PFSK-1 (cell line): ENCODE measurements around the gene USP34.

ENCODE experiments used
- FOXP2 ChIP-seq: optimal IDR thresholded peaks from 2 replicates; pipeline ENCODE3; 2011; ENCODE audit warnings: borderline replicate concordance, control low read depth, inconsistent platforms; ENCODE audit not compliant: insufficient read depth; ENCODE audit errors: extremely low read length, extremely low read depth
- POLR2AphosphoS5 ChIP-seq: IDR thresholded peaks from 2 replicates; pipeline ENCODE4 v1.6.1; 2012; ENCODE audit warnings: low read depth, mild to moderate bottlenecking, control low read depth, low read length, moderate library complexity
- SIN3A ChIP-seq: IDR thresholded peaks from 2 replicates; pipeline ENCODE4 v1.6.1; 2012; ENCODE audit warnings: mild to moderate bottlenecking, low read length, moderate library complexity, borderline replicate concordance; ENCODE audit not compliant: insufficient read depth
- TAF1 ChIP-seq: IDR thresholded peaks from 2 replicates; pipeline ENCODE4 v1.6.1; 2012; ENCODE audit warnings: low read length, control low read depth, borderline replicate concordance; ENCODE audit not compliant: insufficient read depth
- TF ChIP-seq, protein P1 (sequence below), 2 experiments: IDR thresholded peaks; 2 replicates each; pipeline versions ENCODE4 v1.6.1 to v1.8.0; 2011 to 2012; ENCODE audit warnings: low read depth in 2 of 2, low read length in 2 of 2, control low read depth in 1 of 2, inconsistent platforms in 1 of 2, mild to moderate bottlenecking in 1 of 2, moderate library complexity in 1 of 2; ENCODE audit not compliant: insufficient read depth in 1 of 2

USP34 gene

DNA sequence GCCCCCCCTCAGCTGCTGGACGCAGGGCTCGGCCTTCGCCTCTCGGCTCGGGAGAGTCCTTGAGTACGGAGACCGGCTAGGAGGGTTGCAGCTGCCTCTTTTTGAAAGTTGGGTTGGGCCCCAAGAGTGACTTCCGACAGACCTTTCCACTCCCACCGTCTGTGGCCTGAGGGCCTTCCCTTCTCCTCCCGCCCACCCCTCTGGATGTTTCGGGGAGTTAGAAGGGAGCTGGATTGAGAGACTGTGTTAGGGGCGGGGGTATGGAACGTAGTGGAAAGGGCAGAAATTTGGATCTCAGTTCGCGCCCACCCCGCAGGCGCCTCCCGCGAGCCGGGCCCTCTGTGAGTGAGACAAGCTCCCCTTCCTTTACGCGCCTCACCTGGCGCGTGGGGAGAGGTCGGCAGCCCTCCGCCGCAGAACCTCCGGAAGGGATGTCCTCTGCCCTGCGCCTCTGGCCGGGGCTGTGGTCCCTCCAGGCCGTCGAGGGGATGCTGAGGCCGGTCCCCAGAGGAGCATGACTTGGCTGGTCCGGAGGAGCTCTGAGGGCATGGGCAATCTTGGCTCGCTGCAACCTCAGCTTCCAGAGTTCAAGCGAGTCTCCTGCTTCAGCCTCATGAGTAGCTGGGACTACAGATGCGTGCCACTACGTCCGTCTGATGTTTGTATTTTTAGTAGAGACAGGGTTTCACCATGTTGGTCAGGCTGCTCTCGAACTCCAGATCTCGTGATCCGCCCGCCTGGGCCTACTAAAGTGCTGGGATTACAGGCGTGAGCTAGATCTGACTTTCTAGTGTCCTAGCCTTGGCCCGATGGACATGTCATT, 292.9 kb downstream of the USP34 start:
- TF ChIP-seq SIN3A: no peak
- TF ChIP-seq POLR2AphosphoS5: 0 out of 2 replicates have a peak, but pooled peaks have one; percentile 22

DNA sequence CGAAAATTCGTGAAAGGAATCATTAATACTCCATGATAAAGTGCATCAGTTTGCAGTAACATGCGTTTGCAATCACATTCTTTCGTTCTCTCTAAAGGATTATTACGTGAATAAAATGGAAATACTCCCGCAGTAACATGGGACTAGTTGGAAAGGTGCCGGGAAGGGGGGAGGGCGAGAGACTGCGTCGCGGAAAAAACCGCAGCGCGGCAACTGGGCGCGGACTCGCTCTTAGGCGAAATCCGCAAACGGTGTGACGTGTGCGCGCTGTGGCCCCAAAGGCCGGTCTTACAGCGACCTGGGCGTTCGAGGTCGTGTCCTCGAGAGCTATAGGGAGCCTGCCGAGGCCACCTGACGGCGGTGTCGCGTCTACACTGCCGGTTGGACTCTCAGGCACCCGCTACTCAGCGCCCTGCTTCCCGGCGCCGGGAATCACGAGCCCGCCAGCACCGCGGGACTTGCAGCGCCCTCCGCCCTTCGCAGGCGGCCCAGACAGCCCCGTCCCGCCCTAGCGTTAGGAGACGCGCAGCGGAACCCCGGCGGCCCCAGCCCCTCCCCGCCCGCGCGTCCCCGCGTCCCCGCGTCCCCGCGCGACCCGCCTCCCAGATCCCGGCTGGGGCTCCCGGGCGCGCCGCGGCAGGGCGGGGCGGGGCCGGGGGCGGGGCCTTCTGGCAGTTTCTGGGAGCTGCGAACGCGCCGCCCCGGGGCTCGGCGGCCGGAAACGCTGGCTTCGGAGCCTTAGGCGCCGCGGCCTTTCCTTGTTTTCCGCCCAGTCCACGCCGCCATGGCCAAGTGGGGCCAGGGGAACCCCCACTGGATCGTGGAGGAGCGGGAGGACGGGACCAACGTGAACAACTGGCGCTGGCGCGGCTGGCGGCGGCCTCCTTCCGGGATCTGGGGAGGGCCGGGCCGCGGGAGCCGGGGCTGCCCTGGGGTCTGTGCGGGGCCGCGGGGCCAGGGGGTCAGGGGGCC, 293.8 kb downstream of the USP34 start:
- TF ChIP-seq POLR2AphosphoS5: peak; percentile 97
- TF ChIP-seq TAF1: no peak
- TF ChIP-seq SIN3A: no peak
- TF ChIP-seq, protein P1, sequence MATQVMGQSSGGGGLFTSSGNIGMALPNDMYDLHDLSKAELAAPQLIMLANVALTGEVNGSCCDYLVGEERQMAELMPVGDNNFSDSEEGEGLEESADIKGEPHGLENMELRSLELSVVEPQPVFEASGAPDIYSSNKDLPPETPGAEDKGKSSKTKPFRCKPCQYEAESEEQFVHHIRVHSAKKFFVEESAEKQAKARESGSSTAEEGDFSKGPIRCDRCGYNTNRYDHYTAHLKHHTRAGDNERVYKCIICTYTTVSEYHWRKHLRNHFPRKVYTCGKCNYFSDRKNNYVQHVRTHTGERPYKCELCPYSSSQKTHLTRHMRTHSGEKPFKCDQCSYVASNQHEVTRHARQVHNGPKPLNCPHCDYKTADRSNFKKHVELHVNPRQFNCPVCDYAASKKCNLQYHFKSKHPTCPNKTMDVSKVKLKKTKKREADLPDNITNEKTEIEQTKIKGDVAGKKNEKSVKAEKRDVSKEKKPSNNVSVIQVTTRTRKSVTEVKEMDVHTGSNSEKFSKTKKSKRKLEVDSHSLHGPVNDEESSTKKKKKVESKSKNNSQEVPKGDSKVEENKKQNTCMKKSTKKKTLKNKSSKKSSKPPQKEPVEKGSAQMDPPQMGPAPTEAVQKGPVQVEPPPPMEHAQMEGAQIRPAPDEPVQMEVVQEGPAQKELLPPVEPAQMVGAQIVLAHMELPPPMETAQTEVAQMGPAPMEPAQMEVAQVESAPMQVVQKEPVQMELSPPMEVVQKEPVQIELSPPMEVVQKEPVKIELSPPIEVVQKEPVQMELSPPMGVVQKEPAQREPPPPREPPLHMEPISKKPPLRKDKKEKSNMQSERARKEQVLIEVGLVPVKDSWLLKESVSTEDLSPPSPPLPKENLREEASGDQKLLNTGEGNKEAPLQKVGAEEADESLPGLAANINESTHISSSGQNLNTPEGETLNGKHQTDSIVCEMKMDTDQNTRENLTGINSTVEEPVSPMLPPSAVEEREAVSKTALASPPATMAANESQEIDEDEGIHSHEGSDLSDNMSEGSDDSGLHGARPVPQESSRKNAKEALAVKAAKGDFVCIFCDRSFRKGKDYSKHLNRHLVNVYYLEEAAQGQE (IDR thresholded peaks at IDR 0.05; ENCODE audit: insufficient read depth in 1 of 2, low read depth in 2 of 2, low read length in 2 of 2): no peak
- peak; percentile 14 for TF ChIP-seq FOXP2

DNA sequence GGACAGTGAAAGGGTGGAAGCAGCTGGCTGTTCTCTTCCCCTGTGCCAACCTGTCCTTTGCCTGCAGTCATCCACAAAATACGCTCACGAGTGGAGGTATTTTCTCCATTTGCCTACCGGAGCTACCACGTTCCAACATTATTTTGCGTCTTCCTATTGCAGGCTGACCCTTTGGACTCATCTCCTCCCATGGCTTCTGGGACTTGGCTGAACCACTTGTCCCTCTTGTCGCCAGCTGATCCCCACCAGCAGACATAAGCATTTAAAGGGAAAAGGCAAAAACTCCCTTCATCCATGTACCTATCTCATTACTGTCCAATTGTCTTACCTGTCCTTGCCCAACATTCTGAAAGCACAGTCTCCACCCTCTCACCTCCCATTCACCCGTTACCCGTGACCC, 295.9 kb downstream of the USP34 start:
- no peak for TF ChIP-seq FOXP2
- TF ChIP-seq POLR2AphosphoS5: no peak
- no peak for TF ChIP-seq SIN3A
- TF ChIP-seq TAF1: no peak
- TF ChIP-seq, protein P1 (IDR thresholded peaks at IDR 0.05; ENCODE audit: insufficient read depth in 1 of 2, low read depth in 2 of 2, low read length in 2 of 2): no peak

DNA sequence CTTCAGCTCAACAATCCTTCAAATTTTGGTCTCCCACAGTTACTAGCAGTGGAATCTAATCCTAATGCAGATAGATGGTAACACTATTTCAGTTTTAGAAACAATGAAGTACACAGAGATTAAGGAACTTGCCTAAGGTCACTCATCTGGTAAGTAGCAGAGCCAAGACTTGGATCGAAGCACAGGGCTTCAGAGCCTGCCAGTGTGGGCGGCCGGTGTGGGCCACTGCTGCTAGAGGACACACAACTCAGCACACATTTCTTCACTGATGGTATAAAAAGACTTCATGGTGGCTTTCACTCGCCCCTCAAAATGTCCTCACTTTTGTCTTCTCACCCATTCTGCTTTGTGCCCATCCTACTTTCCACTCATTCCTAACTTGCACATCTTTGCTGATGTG, 297.8 kb downstream of the USP34 start:
- TF ChIP-seq FOXP2 (no peak), TAF1 (no peak), POLR2AphosphoS5 (no peak), SIN3A (no peak)
- TF ChIP-seq, protein P1 (IDR thresholded peaks at IDR 0.05; ENCODE audit: insufficient read depth in 1 of 2, low read depth in 2 of 2, low read length in 2 of 2): no peak

DNA sequence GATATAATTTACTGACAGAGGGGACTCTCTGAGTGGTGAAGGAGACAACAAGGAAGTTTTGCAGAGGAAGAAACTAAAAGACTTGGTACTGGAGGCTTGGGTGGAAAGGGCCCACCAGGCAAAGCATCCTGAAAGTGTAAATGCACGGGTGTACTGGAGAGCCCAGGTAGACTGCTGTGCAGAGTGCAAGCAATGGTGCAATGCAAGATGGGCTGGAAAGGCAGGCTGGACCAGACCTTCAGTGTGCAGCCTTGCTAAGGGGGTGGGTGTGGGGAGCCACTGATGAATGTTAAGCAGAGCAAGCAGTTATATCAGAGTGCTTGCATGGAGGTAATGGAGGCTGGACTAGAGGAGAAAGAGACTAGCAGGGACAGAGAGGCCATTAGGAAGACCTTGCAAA, 298.2 kb downstream of the USP34 start:
- TF ChIP-seq POLR2AphosphoS5 (no peak), FOXP2 (no peak), SIN3A (no peak), TAF1 (no peak)
- TF ChIP-seq, protein P1 (IDR thresholded peaks at IDR 0.05; ENCODE audit: insufficient read depth in 1 of 2, low read depth in 2 of 2, low read length in 2 of 2): no peak
